Mesenteric fat pad (tissue), 1 donor: ENCODE measurements around the gene OTX2. TPM values are rescaled to one million over a fixed set of nuclear protein-coding genes. Genes with fewer than 3 reads are reported as not detected.

ENCODE experiments used
- DNase-seq: peaks from one replicate; pipeline ENCODE4 v3.0.0-alpha.2; 2020; ENCODE audit warnings: low spot score
- long read RNA-seq: library from polyadenylated mRNA; unstranded; transcript quantifications from one replicate; pipeline ENCODE4 v2.0.0, GENCODE V29; 2020
- total RNA-seq: library from RNA; stranded (reverse); fragmentation: NEBNext Ultra II Directional; extraction: Animal tissue kit (Norgen Biotek cat#: 25700); gene quantifications from one replicate; pipeline ENCODE4 v1.2.1, GENCODE V29; 2021
- donor health status: DM: yes; HTN: yes; CAD: no.

The OTX2 gene
- total RNA-seq = not detected
- long read RNA-seq = 0 reads

- DNase-seq = no peak
These were observed at the start of gene OTX2 for GRCh38 chr14:56810147-56810719. Gene OTX2, minus strand, starts transcription at chr14:56810479. Its CDS starts 5,023 bp downstream, at chr14:56805456.

- no peak for DNase-seq
These were observed 48.1 kb upstream of the OTX2 start for GRCh38 chr14:56858422-56858821.

- no peak for DNase-seq
These were observed 46.9 kb upstream of the OTX2 start for GRCh38 chr14:56857216-56857615.

GRCh38 chr14:56855891-56856461, 45.7 kb upstream of the OTX2 start:
- DNase-seq = no peak

- DNase-seq = no peak
These were observed 44.0 kb upstream of the OTX2 start for GRCh38 chr14:56854325-56854724.

GRCh38 chr14:56846970-56847930, 37.0 kb upstream of the OTX2 start:
- DNase-seq = no peak

- DNase-seq = no peak
These were observed 34.2 kb upstream of the OTX2 start for GRCh38 chr14:56844406-56845002.

GRCh38 chr14:56841611-56842010, 31.3 kb upstream of the OTX2 start:
- no peak for DNase-seq

GRCh38 chr14:56840221-56840620, 29.9 kb upstream of the OTX2 start:
- DNase-seq = no peak

- DNase-seq = no peak
These were observed 18.9 kb upstream of the OTX2 start for GRCh38 chr14:56829151-56829550.

GRCh38 chr14:56826214-56826613, 15.9 kb upstream of the OTX2 start:
- DNase-seq = no peak

- DNase-seq = no peak
These were observed 11.7 kb upstream of the OTX2 start for GRCh38 chr14:56821805-56822610.

- no peak for DNase-seq
These were observed 10.9 kb upstream of the OTX2 start for GRCh38 chr14:56821177-56821576.

- DNase-seq = no peak
These were observed 7.2 kb upstream of the OTX2 start for GRCh38 chr14:56817396-56817921.

- no peak for DNase-seq
These were observed 6.5 kb upstream of the OTX2 start for GRCh38 chr14:56816574-56817391.

- DNase-seq = no peak
These were observed 5.5 kb upstream of the OTX2 start for GRCh38 chr14:56815745-56816144.

GRCh38 chr14:56814969-56815700, 4.9 kb upstream of the OTX2 start:
- no peak for DNase-seq

GRCh38 chr14:56814519-56814959, 4.3 kb upstream of the OTX2 start:
- DNase-seq = no peak

- no peak for DNase-seq
These were observed 2.9 kb upstream of the OTX2 start for GRCh38 chr14:56813143-56813551.
